Upper lobe of left lung (tissue), 4 donors: ENCODE results near the gene MITF.

Source experiments
- CTCF ChIP-seq, 6 experiments: fragments of 450-650 bp in 4 of 6; fragments of 200-600 bp in 2 of 6; sonication (generic) in 2 of 6; IDR thresholded peaks; one replicate each; pipeline ENCODE4 v1.5.1; 2016 to 2019; ENCODE audit warnings: antibody characterized with exemption in 6 of 6
- EP300 ChIP-seq, 4 donors: sonication (generic); formaldehyde crosslinking; IDR thresholded peaks; one replicate each; pipeline ENCODE4 v1.5.1; 2017; ENCODE audit warnings: antibody characterized with exemption in 4 of 4, control low read depth in 2 of 4
- POLR2A ChIP-seq, 4 donors: fragments of 450-650 bp; IDR thresholded peaks; one replicate each; pipeline ENCODE4 v1.5.1; 2016 to 2017; ENCODE audit warnings: antibody characterized with exemption in 4 of 4, mild to moderate bottlenecking in 2 of 4
- POLR2AphosphoS5 ChIP-seq, 2 donors: sonication (generic); formaldehyde crosslinking; IDR thresholded peaks; one replicate each; pipeline ENCODE4 v1.5.1; 2017; ENCODE audit warnings: antibody characterized with exemption in 2 of 2

GRCh38 chr3:69833591-69833990 is 94.3 kb downstream of the MITF start:
- TF ChIP-seq CTCF (IDR thresholded peaks at IDR 0.05) (no peak), POLR2A (IDR thresholded peaks at IDR 0.05) (no peak), POLR2AphosphoS5 (IDR thresholded peaks at IDR 0.05) (no peak), EP300 (IDR thresholded peaks at IDR 0.05) (no peak)
